Gastroesophageal sphincter (tissue), 4 donors: Measurements from ENCODE around the gene CDC7. TPM values are rescaled to one million over a fixed set of nuclear protein-coding genes. Genes with fewer than 3 reads are reported as not detected.

ENCODE experiments used
- ATAC-seq: fragments of 150-250 bp; one replicate; pipeline ENCODE4 v1.9.1; 2016; ENCODE audit warnings: mild to moderate bottlenecking, moderate library complexity
- H3K27ac ChIP-seq, 4 donors: fragments of 200-600 bp; sonication (generic) in 3 of 4; 1 replicate in 3 of 4; 2 replicates in 1 of 4; pipeline ENCODE4 v1.5.1; 2016 to 2019
- H3K27me3 ChIP-seq: fragments of 200-600 bp; sonication (generic); one replicate; pipeline ENCODE4 v1.5.1; 2019
- H3K36me3 ChIP-seq, 2 donors: fragments of 200-600 bp; sonication (generic); one replicate each; pipeline ENCODE4 v1.5.1; 2019; ENCODE audit warnings: control low read depth in 1 of 2
- H3K4me1 ChIP-seq, 3 donors: fragments of 200-600 bp; sonication (generic); 1 replicate in 2 of 3; 2 replicates in 1 of 3; pipeline ENCODE4 v1.5.1; 2016 to 2019; ENCODE audit warnings: control low read depth in 2 of 3
- H3K4me3 ChIP-seq, 2 donors: fragments of 200-600 bp; sonication (generic); one replicate each; pipeline ENCODE4 v1.5.1; 2019; ENCODE audit warnings: mild to moderate bottlenecking in 1 of 2, moderate library complexity in 1 of 2
- H3K9me3 ChIP-seq, 3 donors: fragments of 200-600 bp; sonication (generic); one replicate each; pipeline ENCODE4 v1.5.1; 2017 to 2019; ENCODE audit warnings: control low read depth in 2 of 3
- EP300 ChIP-seq: sonication (generic); formaldehyde crosslinking; IDR thresholded peaks from one replicate; pipeline ENCODE4 v1.6.1; 2017; ENCODE audit warnings: antibody characterized with exemption, mild to moderate bottlenecking
- POLR2A ChIP-seq, 2 donors: fragments of 450-650 bp; IDR thresholded peaks; one replicate each; pipeline ENCODE4 v1.6.1; 2017; ENCODE audit warnings: antibody characterized with exemption in 2 of 2, mild to moderate bottlenecking in 2 of 2, moderate library complexity in 1 of 2
- POLR2AphosphoS5 ChIP-seq: sonication (generic); formaldehyde crosslinking; IDR thresholded peaks from one replicate; pipeline ENCODE4 v1.6.1; 2017; ENCODE audit warnings: antibody characterized with exemption
- WGBS, 2 donors: methylation state at CpG; one replicate each; pipeline ENCODE4 v1.1.5; 2018; ENCODE audit warnings: low coverage in 1 of 2; 5-methylcytosine and 5-hydroxymethylcytosine counted together
- total RNA-seq, 4 donors: library from RNA; depleted of rRNA; stranded (reverse); fragments of >200 nt; gene quantifications; one replicate each; pipeline ENCODE4 v1.1.0, GENCODE V29; 2016
- TF ChIP-seq, protein P1 (sequence below), 4 experiments: fragments of 200-600 bp in 2 of 4; fragments of 450-650 bp in 2 of 4; sonication (generic) in 1 of 4; IDR thresholded peaks; one replicate each; pipeline ENCODE4 v1.5.1; 2017 to 2019; ENCODE audit warnings: antibody characterized with exemption in 4 of 4, mild to moderate bottlenecking in 2 of 4, moderate library complexity in 2 of 4

Gene CDC7
- total RNA-seq, 4 donors from 2014 or later: 0.31 to 3.2 (median 1.4) TPM

DNA sequence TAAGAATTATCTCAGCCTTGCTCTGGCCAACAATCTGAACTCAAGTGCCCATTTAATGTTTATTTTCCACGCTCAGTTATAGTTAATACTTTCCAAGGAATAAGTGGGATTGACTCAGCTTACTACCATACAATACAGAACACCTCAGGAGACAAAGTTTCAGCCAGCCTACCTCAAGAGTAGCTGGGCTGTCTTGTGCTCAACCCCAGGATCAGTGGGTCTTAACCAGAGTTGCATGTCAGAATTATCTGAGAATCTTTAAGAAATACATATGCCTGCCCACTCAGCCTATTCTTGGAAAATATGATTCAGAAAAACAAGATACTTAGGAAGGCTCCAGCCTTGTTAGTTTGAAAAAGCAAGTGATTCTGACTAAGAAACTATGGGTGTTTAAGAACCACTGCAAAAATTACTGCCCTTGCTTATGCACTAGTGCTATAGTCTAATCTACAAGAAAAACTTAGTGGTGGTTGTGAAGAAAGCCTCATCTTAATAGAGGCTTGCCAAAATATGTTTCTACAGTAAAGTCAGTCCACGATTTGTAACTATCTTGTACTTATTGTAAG is 20.4 kb downstream of the CDC7 start:
- H3K27ac ChIP-seq: peak overlapping the region in 1 of 4 donors; percentile 13
- H3K4me3 ChIP-seq: no peak overlapping the region
- WGBS, 2 donors: 19 to 31% methylated on average over 1 to 2 of the region's 2 CpGs
- peaks cover 0 to 23% (median 2%) of the 10 kb centered on the region in 3 donors for H3K4me1 ChIP-seq
- TF ChIP-seq POLR2AphosphoS5: no peak
- no peak for TF ChIP-seq POLR2A (IDR thresholded peaks at IDR 0.05)
- no peak for TF ChIP-seq EP300
- TF ChIP-seq, protein P1, sequence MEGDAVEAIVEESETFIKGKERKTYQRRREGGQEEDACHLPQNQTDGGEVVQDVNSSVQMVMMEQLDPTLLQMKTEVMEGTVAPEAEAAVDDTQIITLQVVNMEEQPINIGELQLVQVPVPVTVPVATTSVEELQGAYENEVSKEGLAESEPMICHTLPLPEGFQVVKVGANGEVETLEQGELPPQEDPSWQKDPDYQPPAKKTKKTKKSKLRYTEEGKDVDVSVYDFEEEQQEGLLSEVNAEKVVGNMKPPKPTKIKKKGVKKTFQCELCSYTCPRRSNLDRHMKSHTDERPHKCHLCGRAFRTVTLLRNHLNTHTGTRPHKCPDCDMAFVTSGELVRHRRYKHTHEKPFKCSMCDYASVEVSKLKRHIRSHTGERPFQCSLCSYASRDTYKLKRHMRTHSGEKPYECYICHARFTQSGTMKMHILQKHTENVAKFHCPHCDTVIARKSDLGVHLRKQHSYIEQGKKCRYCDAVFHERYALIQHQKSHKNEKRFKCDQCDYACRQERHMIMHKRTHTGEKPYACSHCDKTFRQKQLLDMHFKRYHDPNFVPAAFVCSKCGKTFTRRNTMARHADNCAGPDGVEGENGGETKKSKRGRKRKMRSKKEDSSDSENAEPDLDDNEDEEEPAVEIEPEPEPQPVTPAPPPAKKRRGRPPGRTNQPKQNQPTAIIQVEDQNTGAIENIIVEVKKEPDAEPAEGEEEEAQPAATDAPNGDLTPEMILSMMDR (IDR thresholded peaks at IDR 0.05): no peak
- H3K27me3 ChIP-seq: no peaks in the 10 kb centered on the region
- no peak for ATAC-seq
- H3K36me3 ChIP-seq: no peaks in the 10 kb centered on the region
- H3K9me3 ChIP-seq: no peaks in the 10 kb centered on the region

DNA sequence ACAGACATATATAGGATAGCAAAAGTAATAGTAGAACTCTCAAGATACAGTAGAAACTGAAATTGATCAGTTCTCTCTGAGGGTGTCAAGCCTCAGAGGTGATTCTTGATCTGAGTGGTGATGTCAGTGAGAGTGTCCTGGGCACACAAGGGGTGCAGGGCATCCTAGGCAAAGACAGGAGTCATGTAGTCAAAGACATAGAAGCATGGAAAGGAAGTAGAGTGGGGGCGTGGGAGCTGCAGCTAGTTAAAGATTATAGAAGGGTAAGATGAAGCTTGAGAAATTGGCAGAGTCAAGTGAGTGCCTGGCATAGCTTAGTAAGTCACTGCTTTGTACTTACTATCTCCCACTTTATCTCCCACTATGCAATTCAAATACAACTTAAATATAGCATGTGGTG is 22.8 kb downstream of the CDC7 start:
- Histone ChIP-seq H3K4me1 (peaks cover 0 to 47% (median 6%) of the 10 kb centered on the region in 3 donors), H3K4me3 (no peak overlapping the region), H3K36me3 (no peaks in the 10 kb centered on the region), H3K27me3 (no peaks in the 10 kb centered on the region), H3K9me3 (no peaks in the 10 kb centered on the region), H3K27ac (no peak overlapping the region)
- no peak for ATAC-seq
- 40 to 56% methylated on average over 1 of the region's 1 CpG for WGBS, 2 donors
- no peak for TF ChIP-seq POLR2AphosphoS5
- TF ChIP-seq EP300: no peak
- TF ChIP-seq, protein P1 (IDR thresholded peaks at IDR 0.05): no peak
- no peak for TF ChIP-seq POLR2A (IDR thresholded peaks at IDR 0.05)

- TF ChIP-seq EP300: peak; percentile 7
- peak; percentile 58 for TF ChIP-seq POLR2AphosphoS5
- TF ChIP-seq, protein P1 (IDR thresholded peaks at IDR 0.05): no peak
- H3K4me1 ChIP-seq: peaks cover 0 to 43% (median 6%) of the 10 kb centered on the region in 3 donors
- H3K4me3 ChIP-seq: no peak overlapping the region
- WGBS, 2 donors: 31 to 34% methylated on average over 5 of the region's 5 CpGs
- no peak for ATAC-seq
- no peaks in the 10 kb centered on the region for H3K36me3 ChIP-seq
- peak overlapping the region in 3 of 4 donors; percentile 17 to 44 (median 38) for H3K27ac ChIP-seq
- no peaks in the 10 kb centered on the region for H3K9me3 ChIP-seq
- H3K27me3 ChIP-seq: no peaks in the 10 kb centered on the region
Observed at GRCh38 chr1:91526496-91526895, 25.8 kb downstream of the CDC7 start.

GRCh38 chr1:91527266-91527765 is 26.7 kb downstream of the CDC7 start:
- Histone ChIP-seq H3K4me3 (no peak overlapping the region), H3K4me1 (peaks cover 0 to 43% (median 6%) of the 10 kb centered on the region in 3 donors), H3K36me3 (no peaks in the 10 kb centered on the region), H3K9me3 (no peaks in the 10 kb centered on the region), H3K27ac (peak overlapping the region in 2 of 4 donors; percentile 38 to 44), H3K27me3 (no peaks in the 10 kb centered on the region)
- TF ChIP-seq, protein P1 (IDR thresholded peaks at IDR 0.05): no peak
- TF ChIP-seq POLR2AphosphoS5 (no peak), POLR2A (IDR thresholded peaks at IDR 0.05) (no peak), EP300 (no peak)
- 73 to 77% methylated on average over 4 of the region's 4 CpGs for WGBS, 2 donors
- no peak for ATAC-seq

DNA sequence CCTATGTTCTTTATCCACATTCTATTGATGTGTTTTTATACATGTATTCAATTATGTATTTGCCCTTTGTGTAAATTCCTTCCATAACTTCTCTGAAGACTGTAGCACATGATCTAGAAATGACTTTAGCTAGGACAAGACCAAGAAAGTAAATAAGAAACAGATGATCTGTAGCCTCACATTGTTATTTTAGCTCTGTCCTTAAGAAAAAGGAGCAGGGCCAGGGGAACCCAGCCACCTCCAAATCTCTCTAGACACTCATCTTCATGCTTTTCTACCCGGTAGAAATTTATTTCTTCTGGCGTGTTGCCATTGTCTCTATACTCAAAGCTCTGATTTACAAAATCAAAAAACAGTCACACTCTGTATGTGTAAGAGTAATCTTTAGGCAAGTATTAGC is 27.1 kb downstream of the CDC7 start:
- WGBS, 2 donors: 47 to 48% methylated on average over 2 of the region's 2 CpGs
- TF ChIP-seq POLR2AphosphoS5 (no peak), POLR2A (IDR thresholded peaks at IDR 0.05) (no peak), EP300 (no peak)
- TF ChIP-seq, protein P1 (IDR thresholded peaks at IDR 0.05): no peak
- ATAC-seq: no peak
- Histone ChIP-seq H3K36me3 (no peaks in the 10 kb centered on the region), H3K4me1 (peaks cover 0 to 43% (median 6%) of the 10 kb centered on the region in 3 donors), H3K27me3 (no peaks in the 10 kb centered on the region), H3K27ac (peak overlapping the region in 2 of 4 donors; percentile 38 to 44), H3K4me3 (no peak overlapping the region), H3K9me3 (no peaks in the 10 kb centered on the region)
